Activated T-cell treated with anti-CD3 and anti-CD28 coated beads, Interleukin-2, amount 50 U/mL, for 48 hours (primary cell): Measurements from ENCODE around the gene BST1.
A peak's percentile ranks its signal among the peaks of the same experiment; 100 is the strongest.
"Not testable (repeated sequence)": the region's sequence is repeated elsewhere in the genome, so short reads cannot be mapped to it uniquely, and the experiment has no call there.

Experiments used
- DNase-seq, 2 experiments: peaks; one replicate each; pipeline ENCODE4 v3.0.0-alpha.2; 2020

Gene BST1

GRCh38 chr4:15753786-15754185 lies 50.9 kb downstream of the BST1 start:
- DNase-seq, result no peak

DNA sequence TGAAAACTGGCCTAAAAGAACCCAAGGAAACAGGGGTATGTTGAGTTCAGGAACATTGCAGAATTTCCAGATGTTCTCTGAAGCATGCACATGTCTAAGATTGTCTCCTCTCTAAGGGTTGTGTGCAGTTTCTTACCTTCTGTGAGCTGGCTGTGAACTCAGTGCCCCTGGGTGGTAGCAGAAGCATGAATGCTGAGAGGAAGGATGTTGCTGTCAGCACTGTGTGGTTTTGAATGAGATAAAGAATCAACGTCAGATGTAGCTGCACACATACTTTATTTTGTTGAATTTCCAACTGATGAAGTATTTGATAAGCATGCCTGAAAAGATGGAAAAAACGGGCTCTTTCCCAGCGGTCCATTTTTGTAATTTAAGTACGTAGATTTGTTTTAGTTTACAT lies 51.5 kb downstream of the BST1 start:
- DNase-seq, result peak in 1 of 2 experiments; percentile 56

GRCh38 chr4:15755321-15756155 lies 52.7 kb downstream of the BST1 start:
- peak; percentile 76 to 80 for DNase-seq

DNA sequence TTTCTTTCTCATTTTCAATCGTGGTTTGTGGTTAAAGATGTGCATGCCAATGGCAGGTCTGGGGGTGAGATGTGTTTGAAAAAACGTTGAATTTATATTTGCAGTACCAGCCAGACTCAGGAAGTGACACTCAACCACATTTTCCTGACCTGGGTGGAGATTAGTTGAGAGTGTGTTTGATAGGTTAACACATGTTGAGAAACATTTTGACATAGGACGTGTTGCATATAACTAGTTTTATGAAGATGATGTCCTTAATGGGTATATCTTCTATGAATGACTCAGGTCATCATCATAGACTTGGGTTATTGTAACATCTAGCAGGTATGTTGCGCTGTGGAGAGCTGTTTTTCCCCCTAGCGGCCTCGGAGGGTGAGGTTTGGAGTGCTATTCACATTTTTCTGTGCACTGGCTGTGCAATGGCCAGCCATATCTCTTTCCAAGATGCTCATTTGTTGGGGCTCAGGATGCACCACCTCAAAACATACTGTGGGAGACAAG lies 53.5 kb downstream of the BST1 start:
- DNase-seq, result peak; percentile 85 to 86

GRCh38 chr4:15757054-15757453 lies 54.2 kb downstream of the BST1 start:
- DNase-seq, result no peak

- no peak for DNase-seq
These were observed 55.4 kb downstream of the BST1 start for GRCh38 chr4:15758294-15758693.

- DNase-seq, result not testable (repeated sequence)
These were observed 59.6 kb downstream of the BST1 start for GRCh38 chr4:15762460-15762859.

GRCh38 chr4:15765391-15765790 lies 62.5 kb downstream of the BST1 start:
- DNase-seq, result no peak

DNA sequence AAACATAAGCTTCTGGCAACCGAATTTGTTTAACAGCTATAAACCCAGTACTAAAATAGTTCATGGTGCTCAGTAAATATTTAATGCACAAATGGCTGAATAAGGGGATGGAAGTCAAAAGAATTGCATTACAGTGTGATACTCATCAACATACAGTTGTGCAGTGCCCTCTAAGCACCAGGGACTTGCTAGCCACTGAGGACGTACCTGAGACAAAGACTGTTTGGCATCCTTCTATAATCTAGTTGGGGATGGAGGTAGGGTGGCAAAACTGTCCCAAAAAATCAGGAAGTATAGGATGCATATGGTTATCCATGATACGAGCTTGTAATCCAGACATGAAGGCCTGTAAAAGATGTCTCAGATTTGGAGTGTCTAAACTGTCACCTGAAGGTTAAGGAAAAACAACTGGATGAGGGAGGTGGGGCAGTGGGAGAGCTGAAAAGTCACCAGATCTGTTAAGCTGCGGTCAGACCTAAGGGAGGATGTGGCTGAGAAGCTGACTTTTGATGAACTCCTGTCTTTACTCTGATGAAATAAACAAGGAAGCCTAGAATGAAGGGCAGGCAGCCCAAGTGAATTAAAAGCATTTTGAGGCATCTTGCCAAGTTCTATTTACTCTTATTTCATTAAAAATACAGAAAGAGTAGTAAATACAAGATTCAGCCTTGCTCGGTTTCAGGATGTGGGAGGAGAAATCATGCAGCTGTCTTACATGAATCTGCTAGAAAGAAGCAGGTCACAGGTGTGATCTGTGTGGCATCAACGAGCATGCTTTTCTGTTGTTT lies 63.2 kb downstream of the BST1 start:
- peak in 1 of 2 experiments; percentile 53 for DNase-seq

DNA sequence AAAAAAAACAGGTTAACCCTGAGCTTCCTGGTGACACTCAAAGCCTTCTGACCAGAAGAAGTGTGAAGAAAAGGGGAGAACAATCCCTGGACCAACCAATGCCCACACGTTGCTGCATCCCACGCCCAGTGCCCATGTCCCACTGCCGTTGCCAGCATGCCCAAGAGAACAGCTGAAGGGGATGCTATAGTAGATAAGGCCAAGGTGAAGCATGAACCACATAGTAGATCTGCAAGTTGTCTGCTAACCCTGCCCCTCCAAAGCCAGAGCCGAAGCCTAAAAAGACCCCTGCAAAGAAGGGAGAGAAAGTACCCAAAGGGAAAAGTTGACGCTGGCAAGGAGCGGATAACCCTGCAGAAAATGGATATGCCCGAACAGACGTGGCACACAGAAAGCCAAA lies 64.0 kb downstream of the BST1 start:
- DNase-seq, result no peak

DNA sequence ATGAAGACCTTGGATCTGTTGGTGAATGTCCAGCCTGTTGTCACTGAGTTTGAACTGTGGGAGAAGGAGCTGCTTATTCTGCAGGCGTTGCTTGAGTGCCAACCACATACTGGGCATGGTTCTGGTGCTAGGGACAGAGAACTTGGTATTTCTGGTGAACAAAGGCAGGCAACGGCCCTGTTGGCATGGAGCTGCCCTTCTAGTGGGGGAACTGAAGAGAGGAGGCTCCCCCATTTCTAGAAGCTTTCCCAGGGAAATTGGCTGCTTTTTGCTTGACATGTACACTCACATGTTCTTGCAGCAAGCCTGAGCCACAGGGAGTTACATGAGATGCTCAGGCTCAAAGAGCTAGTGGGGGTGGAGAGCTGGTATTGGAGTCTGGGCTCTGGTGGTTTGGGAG lies 66.3 kb downstream of the BST1 start:
- no peak for DNase-seq

DNA sequence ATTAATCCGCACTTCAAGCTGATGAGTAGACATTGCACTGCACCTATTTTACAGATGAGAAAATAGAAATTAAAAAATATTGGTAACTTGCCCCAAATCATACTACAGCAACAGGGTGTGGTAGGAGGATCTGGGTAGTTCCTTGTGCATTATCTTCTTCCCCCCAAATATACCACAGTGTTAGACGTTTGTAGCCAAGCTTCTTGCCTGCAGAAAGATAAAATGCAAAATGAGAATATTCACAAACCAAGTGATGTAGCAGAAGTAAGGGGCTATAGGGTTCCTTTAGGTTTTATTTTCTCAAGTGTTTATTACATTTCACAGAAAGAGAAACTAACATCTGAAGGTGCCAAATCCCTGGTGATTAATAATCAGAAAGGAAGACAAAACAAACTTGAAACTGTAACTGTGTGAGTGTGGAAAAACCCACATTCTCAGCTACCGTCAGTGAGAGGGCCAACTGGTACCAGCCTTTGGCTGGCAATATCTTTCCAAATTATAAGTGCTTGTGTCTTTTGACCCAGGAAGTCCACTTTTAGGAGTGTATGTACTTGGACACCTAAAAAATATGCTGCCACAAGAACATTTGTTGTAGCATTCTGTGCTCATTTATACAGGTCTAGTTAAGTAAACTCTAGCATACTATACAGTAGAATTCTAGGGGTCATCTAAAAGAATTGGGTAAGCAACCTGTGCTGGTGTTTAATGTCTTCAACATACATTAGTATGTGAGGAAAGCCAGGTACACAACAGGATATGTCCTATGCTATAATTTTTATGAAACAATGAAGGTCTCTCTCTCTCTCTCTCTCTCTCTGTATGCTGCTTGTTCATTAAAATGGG lies 68.6 kb downstream of the BST1 start:
- no peak for DNase-seq

DNA sequence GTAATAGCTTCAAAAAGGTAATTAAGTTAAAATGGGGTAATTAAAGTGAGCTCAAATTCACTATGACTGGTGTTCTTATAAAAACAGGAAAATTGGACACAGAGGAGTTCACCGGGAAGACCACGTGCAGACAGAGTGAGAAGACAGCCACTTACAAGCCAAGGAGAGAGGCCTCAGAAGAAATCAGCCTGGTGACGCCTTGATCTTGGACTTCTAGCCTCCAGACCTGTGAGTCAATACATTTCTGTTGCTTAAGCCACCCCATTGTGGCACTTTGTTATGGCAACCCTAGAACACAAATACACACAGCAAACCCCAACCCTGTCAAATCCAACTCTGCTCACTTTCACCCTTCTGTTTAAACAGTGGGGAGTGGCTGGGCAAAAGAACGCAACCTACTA lies 71.2 kb downstream of the BST1 start:
- no peak for DNase-seq

DNA sequence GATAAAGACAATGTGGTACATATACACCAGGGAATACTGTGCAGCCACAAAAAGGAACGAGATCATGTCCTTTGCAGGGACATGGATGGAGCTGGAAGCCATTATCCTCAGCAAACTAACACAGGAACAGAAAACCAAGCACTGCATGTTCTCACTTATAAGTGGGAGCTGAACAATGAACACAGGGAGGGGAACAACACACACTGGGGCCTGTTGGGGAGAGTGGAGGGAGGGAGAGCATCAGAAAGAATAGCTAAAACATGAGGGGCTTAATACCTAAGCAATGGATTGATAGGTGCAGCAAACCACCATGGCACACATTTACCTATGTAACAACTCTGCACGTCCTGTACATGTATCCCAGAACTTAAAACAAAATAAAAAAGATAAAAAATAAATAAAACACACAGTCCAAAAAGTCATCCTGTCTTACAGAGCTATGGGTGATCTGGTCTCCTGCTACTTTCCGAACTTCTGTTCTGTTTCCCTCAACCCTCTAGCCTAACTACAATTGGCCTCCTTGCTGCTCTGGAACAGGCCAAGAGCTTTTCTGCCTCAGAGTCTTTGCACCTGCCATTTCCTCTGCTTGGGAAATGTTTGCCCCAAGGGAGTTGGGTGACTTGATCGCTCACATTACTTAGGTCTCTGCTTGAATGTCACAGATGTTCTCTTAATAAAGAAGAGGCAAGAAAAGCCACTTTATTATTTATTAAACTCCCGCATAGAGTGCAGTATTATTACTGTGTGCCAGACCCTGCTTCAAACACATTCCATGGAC lies 74.2 kb downstream of the BST1 start:
- DNase-seq, result no peak

GRCh38 chr4:15777697-15778288 lies 74.9 kb downstream of the BST1 start:
- no peak for DNase-seq

DNA sequence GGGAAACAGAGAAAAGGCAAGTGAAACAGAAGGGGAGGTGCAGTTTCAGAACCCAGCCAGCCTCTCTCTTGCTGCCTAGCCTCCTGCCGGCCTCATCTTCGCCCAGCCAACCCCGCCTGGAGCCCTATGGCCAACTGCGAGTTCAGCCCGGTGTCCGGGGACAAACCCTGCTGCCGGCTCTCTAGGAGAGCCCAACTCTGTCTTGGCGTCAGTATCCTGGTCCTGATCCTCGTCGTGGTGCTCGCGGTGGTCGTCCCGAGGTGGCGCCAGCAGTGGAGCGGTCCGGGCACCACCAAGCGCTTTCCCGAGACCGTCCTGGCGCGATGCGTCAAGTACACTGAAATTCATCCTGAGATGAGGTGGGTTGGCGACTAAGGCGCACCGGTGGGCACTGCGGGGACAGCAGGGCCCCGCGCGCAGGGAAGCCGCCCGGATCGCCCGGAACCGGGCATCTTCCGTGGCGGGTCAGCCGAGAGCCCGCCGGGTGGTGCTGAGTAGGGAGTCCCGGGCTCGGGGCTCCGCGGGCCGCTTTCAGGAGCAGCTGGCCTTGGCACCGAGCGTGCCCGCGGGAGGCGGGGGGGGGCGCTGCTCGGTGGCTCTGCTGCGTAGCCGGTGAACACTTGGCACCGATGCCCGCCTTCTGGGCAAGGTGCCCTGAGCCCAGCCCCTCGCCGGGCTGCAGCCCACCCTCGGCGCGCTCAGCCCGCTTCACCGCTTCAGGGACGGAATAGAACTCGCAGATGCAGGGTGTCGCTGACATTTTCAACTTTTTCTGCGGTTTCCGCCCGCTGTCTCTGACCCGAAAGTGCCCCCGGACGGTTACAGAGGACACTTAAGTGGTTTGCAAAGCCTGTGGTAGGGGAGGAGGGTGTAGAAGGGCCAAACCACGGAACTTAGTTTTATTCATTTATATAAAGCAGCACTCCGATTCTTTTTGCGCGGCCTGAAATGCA lies 75.7 kb downstream of the BST1 start, which contains the start of gene CD38:
Gene CD38, plus strand, starts transcription at position 40 of the 953 bp plus-strand sequence. Its CDS starts 87 bp downstream, at position 127.
- DNase-seq, result peak; percentile 62 to 72

- no peak for DNase-seq
These were observed 76.4 kb downstream of the BST1 start for GRCh38 chr4:15779306-15779705.

DNA sequence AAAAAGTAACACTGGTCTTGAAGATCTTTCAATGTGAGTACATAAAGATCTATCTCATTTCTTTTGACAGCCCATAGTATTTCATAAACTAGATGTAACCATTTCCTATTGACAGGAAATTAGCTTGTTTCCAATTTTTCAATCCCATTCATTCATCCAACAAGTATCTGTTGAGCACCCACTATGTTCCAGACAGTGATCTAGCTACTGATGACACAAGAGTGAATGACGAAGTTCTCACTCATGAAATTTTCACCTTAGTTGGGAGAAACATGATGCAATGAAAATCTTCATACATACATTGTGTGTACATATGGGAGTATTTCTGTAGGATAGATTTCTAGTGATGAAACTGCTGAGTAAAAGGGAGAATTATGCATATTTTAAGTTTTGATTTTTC lies 76.9 kb downstream of the BST1 start:
- DNase-seq, result no peak

GRCh38 chr4:15781427-15782095 lies 78.7 kb downstream of the BST1 start:
- DNase-seq, result peak; percentile 47 to 48
